Activated CD8-positive, alpha-beta memory T cell treated with anti-CD3 and anti-CD28 coated beads, Interleukin-2, amount 10 ng/mL, durations not matched to agents 7 days and 5 days (primary cell): ENCODE measurements around the gene TCF15. TPM values are rescaled to one million over a fixed set of nuclear protein-coding genes. Genes with fewer than 3 reads are reported as not detected.

Experiments
- ATAC-seq: fragments of 150-1000 bp; cut with Tn5 transposase; one replicate; pipeline ENCODE4 v1.10.0; 2021; ENCODE audit warnings: moderate library complexity
- CTCF ChIA-PET: fragments of 350-600 bp; sonication (Branson Sonifier 250); formaldehyde crosslinking; loops from one replicate; lab custom pipeline; 2021; ENCODE audit warnings: antibody characterized with exemption; lab: Charles Lee
- DNase-seq: peaks from one replicate; pipeline ENCODE4 v3.0.0-alpha.2; 2020
- H3K27ac Mint-ChIP-seq: one replicate; pipeline ENCODE4 v1.8.0; 2021; ENCODE audit warnings: mild to moderate bottlenecking, mixed read lengths
- H3K27me3 Mint-ChIP-seq: one replicate; pipeline ENCODE4 v1.8.0; 2021; ENCODE audit warnings: mixed read lengths
- H3K36me3 Mint-ChIP-seq: one replicate; pipeline ENCODE4 v1.8.0; 2021; ENCODE audit warnings: mild to moderate bottlenecking, mixed read lengths
- H3K4me1 Mint-ChIP-seq: one replicate; pipeline ENCODE4 v1.8.0; 2021; ENCODE audit warnings: mixed read lengths
- H3K4me3 Mint-ChIP-seq: one replicate; pipeline ENCODE4 v1.8.0; 2021; ENCODE audit warnings: mild to moderate bottlenecking, moderate library complexity, mixed read lengths
- H3K9me3 Mint-ChIP-seq: one replicate; pipeline ENCODE4 v1.8.0; 2022; ENCODE audit warnings: low read depth, mixed read lengths
- total RNA-seq, 2 experiments: library from RNA; stranded (reverse); gene quantifications; one replicate each; pipeline ENCODE4 v1.2.3, GENCODE V29; 2021

Gene TCF15
- total RNA-seq, 2 experiments from 2014 or later = not detected

DNA sequence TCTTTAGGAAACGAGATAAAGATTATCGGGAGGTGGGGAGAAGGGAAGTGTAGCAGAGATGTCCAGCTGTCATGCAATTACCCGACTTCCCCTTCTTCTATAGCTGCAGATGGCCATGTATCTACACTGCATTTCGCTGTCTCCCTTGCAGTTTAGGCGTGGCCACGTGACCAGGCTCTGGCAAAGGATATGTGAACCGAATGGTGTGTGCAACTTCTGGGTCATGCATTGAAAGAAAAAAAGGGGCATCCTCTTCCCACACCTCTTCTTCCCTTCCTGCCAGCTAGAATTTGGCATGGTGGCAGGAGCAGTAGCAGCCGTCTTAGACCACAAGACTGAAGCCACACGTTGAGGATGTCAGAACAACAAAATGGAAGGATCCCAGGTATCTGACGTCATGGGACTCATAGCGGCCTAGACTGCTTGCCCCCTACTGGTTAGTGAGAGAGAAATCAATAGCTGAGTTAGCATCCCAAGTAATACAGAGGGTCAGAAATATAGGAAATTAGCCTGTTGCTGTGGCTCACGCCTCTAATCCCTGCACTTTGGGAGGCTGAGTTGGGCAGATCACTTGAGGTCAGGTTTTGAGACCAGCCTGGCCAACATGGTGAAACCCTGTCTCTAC is 32.8 kb downstream of the TCF15 start:
- no peak for ATAC-seq
- H3K4me1 Mint-ChIP-seq = no peaks in the 10 kb centered on the region
- no peak for DNase-seq
- CTCF ChIA-PET = interaction anchor here (0.9 kb wide), 1 partner anchor 68 kb away, joined by 3 read pairs; no protein-coding TSS in a partner anchor
- no peaks in the 10 kb centered on the region for H3K36me3 Mint-ChIP-seq
- H3K9me3 Mint-ChIP-seq = no peaks in the 10 kb centered on the region
- H3K27me3 Mint-ChIP-seq = peaks cover 23% of the 10 kb centered on the region
- H3K27ac Mint-ChIP-seq = no peak overlapping the region
- H3K4me3 Mint-ChIP-seq = no peak overlapping the region

DNA sequence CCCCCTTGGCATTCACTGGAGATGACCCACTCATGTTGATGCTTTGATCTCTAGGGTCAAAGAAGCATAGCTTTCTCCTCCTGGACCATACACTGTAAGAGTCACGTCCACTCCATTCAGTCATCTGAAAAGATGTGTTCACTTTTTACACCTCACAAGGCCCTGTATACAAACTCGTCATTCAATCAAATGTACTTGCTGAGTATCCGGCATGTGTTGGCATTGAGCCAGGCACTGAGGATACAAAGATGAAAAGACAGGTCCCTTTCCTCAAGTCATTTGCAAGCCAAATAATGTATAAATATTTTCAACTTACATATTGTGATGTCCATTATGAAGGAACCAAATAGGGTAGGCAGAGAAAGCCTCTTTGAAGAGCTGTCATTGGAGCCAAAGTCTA is 34.0 kb downstream of the TCF15 start:
- Mint-ChIP-seq H3K4me3 (no peak overlapping the region), H3K36me3 (no peaks in the 10 kb centered on the region), H3K27me3 (peaks cover 29% of the 10 kb centered on the region), H3K4me1 (no peaks in the 10 kb centered on the region), H3K9me3 (no peaks in the 10 kb centered on the region), H3K27ac (no peak overlapping the region)
- CTCF ChIA-PET = interaction anchor here (0.9 kb wide), 1 partner anchor 70 kb away, joined by 3 read pairs; no protein-coding TSS in a partner anchor
- no peak for DNase-seq
- no peak for ATAC-seq

DNA sequence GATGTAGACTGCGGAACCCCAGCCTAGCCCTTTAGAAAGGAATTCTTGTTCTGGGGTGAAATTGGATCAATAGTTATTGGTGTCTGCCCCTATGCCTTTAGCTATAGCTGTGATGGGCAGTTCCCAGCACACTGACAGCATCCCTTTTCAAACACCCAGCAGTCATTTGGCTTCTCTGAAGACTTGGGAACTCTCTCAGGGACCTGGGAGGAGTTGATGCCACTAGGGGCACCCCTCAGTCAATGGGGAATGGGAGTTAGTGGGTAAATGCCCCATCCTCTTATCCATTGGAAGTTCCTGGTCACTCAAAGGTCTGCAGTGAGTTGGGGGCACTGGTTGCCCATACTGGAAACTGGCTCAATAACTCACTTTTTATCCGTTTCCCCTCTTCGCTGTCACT is 34.9 kb downstream of the TCF15 start:
- Mint-ChIP-seq H3K4me1 (no peaks in the 10 kb centered on the region), H3K36me3 (no peaks in the 10 kb centered on the region), H3K27me3 (peaks cover 31% of the 10 kb centered on the region), H3K27ac (no peak overlapping the region), H3K9me3 (no peaks in the 10 kb centered on the region), H3K4me3 (no peak overlapping the region)
- DNase-seq = no peak
- no peak for ATAC-seq
- CTCF ChIA-PET = no interaction called here

DNA sequence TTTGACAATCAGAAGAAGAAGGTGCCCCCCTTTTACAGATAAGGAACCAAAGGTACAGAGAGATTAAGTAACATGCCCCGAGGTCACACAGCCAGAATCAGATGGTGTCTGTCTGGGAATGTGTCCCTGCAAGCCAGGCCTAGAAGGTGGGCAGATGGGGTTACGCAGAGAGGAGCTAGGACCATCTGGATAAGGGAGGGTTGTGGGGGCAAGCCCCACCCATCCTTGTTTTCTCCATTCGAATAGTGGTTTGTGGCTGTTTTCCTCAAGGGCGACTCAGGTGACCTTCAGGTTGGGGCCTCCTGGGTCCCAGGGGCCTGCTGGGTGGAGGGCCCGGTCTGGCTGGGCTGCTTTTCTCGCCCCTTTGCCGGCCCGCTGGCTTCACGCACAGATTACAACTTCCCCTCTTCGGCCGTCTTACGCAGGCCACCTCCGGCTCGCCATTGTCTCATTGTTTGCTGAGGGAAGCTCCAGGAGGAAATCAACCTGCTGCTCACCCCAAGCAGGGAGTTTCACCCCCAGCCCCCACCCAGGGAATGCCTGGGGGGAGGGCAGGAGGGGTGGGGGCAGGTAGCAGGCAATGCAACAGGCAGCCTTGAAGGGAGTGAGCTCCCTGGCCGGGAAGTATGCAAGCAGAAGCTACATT is 35.7 kb downstream of the TCF15 start:
- peaks cover 36% of the 10 kb centered on the region for H3K27me3 Mint-ChIP-seq
- H3K36me3 Mint-ChIP-seq = no peaks in the 10 kb centered on the region

DNA sequence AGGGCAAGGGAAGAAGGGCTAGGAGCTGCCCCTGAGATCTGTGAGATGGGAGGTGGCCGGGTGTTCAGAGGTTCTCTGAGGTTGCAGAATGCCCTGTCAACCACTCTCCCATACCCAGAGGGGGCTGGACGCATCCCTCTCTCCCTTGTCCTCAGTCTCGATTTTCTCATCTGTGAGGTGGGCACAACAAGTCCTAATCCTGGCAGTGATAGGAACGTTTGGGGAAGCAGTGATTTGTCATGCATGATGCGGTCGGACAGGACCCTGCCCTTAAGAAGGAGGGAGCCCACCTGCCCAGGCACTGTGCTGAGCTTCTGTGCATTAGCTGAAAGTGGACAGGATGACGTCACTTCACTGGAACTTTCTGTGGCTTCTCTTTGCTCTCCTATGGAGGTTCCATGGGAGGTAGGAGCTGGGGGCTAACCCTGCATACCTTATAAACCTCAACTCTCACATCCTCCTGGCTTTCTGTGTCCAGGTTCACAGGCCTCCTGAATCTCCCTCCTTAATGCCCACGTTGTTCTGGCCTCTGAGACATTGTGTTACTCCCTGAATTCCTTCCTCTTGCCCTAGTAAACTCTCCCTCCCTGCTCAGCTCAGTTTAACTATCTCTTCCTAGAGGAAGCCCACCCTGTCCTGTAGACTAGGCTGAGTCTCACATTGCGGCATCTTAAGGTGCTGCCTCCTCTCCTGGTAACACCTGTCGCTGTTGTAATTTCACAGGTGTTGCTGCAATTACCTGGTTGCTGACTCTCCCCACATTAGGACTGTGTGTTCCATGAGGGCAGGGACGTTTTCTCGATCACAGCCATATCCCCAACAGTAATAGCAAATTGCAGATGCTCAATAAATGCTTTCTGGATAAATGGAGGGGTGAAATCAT is 36.5 kb downstream of the TCF15 start:
- peaks cover 39% of the 10 kb centered on the region for H3K27me3 Mint-ChIP-seq
- no peak overlapping the region for H3K4me3 Mint-ChIP-seq
- no peak for ATAC-seq
- H3K9me3 Mint-ChIP-seq = no peaks in the 10 kb centered on the region
- peaks cover under 1% of the 10 kb centered on the region for H3K4me1 Mint-ChIP-seq
- H3K36me3 Mint-ChIP-seq = no peaks in the 10 kb centered on the region
- CTCF ChIA-PET = interaction anchor here (1.8 kb wide), 1 partner anchor 11 kb away, joined by 5 read pairs; no protein-coding TSS in a partner anchor
- no peak overlapping the region for H3K27ac Mint-ChIP-seq
- DNase-seq = no peak

More for the DNA sequence above, 35.7 kb downstream of the TCF15 start:
- Mint-ChIP-seq H3K4me1 (no peaks in the 10 kb centered on the region), H3K4me3 (no peak overlapping the region), H3K27ac (no peak overlapping the region), H3K9me3 (no peaks in the 10 kb centered on the region)
- CTCF ChIA-PET = interaction anchor here (0.6 kb wide), 1 partner anchor 73 kb away, joined by 3 read pairs; no protein-coding TSS in a partner anchor
- no peak for ATAC-seq
- DNase-seq = no peak

DNA sequence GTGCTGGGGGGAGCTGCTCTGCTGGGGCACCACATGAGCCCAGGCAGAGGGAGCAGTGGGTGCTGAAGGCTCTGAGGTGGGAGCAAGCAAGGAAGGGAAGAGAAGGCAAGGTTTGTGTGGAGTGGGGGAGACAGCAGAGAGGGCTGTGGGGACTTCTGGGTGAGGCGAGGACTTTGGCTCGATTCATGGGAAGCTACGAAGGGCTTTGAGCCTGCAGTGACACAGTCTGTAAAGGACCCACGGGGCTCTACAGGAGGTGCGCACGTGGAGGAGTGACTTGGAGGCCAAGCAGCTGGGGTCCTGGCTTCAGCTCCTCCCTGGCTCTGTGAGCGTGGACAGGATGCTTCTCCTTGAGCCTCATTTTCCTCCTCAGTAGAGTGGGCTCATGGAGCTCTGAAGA is 37.4 kb downstream of the TCF15 start:
- H3K4me1 Mint-ChIP-seq = peaks cover 4% of the 10 kb centered on the region
- no peak for DNase-seq
- no peaks in the 10 kb centered on the region for H3K9me3 Mint-ChIP-seq
- H3K36me3 Mint-ChIP-seq = no peaks in the 10 kb centered on the region
- no peak overlapping the region for H3K4me3 Mint-ChIP-seq
- H3K27me3 Mint-ChIP-seq = peaks cover 42% of the 10 kb centered on the region
- ATAC-seq = no peak
- CTCF ChIA-PET = interaction anchor here (1.8 kb wide), 1 partner anchor 10 kb away, joined by 5 read pairs; no protein-coding TSS in a partner anchor
- no peak overlapping the region for H3K27ac Mint-ChIP-seq

DNA sequence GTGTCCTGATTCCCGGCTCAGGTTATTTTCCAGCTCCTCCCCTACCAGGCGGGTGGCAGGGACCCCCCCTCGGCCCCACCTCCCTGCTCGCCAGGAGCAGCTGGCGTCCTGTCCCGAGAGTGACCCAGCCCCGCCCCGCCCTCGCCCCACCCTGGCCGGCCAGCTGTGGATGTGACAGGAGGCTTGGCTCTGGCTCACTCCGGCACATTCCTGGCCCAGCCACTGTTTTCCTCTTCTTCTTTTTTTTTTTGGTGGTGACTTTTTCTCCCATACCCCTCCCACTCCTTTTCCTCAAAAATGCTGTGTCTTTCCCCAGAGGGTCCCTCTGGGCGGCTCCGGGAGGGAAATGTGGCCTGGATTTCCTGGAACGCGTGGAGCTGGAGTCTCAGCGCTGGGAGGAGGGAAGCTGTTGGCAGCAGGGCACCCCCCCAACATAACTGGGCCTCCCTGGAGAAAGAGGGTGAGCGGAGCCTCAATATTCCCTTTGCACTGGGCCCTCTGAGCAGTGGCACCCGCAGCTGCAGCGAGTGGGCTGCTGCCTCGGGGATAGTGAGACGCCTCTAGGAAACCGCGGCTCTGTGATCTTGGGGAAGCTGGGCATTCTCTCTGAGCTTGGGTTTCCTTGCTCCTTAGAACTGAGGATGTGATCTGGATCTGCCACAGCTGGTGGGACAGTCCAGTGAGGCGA is 38.2 kb downstream of the TCF15 start:
- CTCF ChIA-PET = interaction anchor here (1.8 kb wide), 1 partner anchor 10 kb away, joined by 5 read pairs; no protein-coding TSS in a partner anchor
- Mint-ChIP-seq H3K27me3 (peaks cover 44% of the 10 kb centered on the region), H3K4me1 (peaks cover 4% of the 10 kb centered on the region), H3K9me3 (no peaks in the 10 kb centered on the region), H3K36me3 (no peaks in the 10 kb centered on the region), H3K27ac (no peak overlapping the region), H3K4me3 (no peak overlapping the region)
- ATAC-seq (no peak), DNase-seq (no peak)

DNA sequence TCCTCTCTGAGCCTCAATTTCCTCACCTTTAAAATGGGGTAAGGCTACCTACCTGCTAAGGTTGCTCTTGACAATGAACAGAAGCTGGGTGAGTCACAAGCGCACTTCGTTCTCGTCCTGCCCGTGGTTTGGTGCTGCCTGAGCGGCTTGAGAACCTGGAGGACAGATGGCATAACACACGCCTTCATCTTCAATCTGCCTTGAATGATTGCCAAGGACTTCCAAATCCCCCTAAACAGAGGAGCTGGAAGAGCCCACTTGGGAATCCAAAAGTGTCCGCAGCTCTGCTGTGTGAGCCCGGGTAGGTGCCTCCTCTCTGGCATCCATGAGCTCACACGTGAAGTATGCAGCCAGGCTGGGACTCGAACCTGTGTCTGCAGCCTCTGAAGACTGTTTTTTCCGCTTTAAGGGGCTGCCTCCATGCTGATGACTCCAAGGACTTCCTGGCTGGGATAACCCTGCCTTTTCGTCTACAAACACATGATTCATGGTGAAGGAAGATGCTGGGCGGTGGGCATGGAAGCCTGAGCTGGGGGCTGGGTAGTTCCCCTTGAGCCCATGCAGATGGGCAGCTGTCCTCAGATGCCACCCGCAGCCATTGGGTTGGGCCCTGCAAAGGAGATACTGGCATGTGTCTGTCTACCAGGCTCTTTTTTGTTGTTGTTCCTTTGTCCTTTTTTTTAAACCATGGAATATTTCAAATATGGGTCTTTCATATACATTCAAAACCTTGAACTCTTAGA is 41.3 kb downstream of the TCF15 start:
- no peak for ATAC-seq
- CTCF ChIA-PET = no interaction called here

DNA sequence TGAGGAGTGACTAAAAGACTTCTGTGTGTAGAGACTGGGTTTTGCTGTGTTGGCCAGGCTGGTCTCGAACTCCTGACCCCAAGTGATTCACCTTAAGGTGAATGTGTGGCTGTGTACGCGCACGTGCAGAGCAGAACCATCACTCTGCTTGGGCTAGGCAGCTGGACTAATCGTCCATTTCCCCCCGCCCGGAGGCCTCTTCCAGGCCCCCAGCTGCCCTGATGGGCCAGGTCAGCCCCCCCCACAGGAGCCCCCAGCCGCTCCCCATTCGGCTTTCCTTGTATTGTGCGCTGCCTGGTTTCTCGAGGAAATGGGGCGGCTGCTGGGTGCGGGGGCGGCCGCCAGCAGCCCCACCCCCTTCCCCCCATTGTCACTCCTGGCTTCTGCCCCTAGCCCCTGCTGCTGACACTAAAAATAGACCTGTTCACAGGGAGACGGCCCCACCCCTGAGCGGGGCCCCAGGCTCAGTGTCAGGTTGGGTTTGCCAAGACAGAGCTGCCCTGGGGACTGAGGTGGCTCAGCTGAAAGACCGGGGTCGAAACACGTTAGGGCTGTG is 41.9 kb downstream of the TCF15 start:
- H3K4me3 Mint-ChIP-seq = no peak overlapping the region
- ATAC-seq (no peak), DNase-seq (no peak)
- no peaks in the 10 kb centered on the region for H3K9me3 Mint-ChIP-seq
- peaks cover 38% of the 10 kb centered on the region for H3K27me3 Mint-ChIP-seq
- no peak overlapping the region for H3K27ac Mint-ChIP-seq
- no peaks in the 10 kb centered on the region for H3K36me3 Mint-ChIP-seq
- peaks cover 4% of the 10 kb centered on the region for H3K4me1 Mint-ChIP-seq
- CTCF ChIA-PET = no interaction called here

More for the DNA sequence above, 41.3 kb downstream of the TCF15 start:
- peaks cover 42% of the 10 kb centered on the region for H3K27me3 Mint-ChIP-seq
- no peak for DNase-seq
- no peaks in the 10 kb centered on the region for H3K9me3 Mint-ChIP-seq
- no peak overlapping the region for H3K4me3 Mint-ChIP-seq
- peaks cover 4% of the 10 kb centered on the region for H3K4me1 Mint-ChIP-seq
- no peaks in the 10 kb centered on the region for H3K36me3 Mint-ChIP-seq
- no peak overlapping the region for H3K27ac Mint-ChIP-seq

DNA sequence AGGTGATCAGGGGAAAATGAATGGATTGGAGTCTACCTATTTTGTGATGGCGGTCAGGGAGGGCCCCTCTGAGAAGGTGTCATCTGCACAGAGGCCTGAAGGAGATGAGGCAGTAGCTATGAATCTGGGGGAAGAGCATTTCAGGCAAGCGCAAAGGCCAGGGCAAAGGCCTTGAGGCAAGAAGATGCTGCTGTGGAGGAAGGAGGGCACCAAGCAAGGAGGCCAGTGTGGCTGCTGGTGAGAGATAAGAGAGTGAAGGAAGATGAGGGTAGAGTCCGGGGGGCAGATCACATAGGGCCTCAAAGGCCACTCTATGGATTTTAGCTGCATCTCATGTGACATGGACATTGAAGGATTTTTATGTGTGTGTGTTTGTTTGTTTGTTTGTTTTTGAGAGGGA is 45.9 kb downstream of the TCF15 start:
- CTCF ChIA-PET = interaction anchor here (3.9 kb wide), 1 partner anchor 82 kb away, joined by 55 read pairs; no protein-coding TSS in a partner anchor
- peaks cover 30% of the 10 kb centered on the region for H3K27me3 Mint-ChIP-seq
- peaks cover 4% of the 10 kb centered on the region for H3K4me1 Mint-ChIP-seq
- no peaks in the 10 kb centered on the region for H3K36me3 Mint-ChIP-seq
- DNase-seq (no peak), ATAC-seq (no peak)
- H3K9me3 Mint-ChIP-seq = no peaks in the 10 kb centered on the region
- H3K27ac Mint-ChIP-seq = no peak overlapping the region
- no peak overlapping the region for H3K4me3 Mint-ChIP-seq

DNA sequence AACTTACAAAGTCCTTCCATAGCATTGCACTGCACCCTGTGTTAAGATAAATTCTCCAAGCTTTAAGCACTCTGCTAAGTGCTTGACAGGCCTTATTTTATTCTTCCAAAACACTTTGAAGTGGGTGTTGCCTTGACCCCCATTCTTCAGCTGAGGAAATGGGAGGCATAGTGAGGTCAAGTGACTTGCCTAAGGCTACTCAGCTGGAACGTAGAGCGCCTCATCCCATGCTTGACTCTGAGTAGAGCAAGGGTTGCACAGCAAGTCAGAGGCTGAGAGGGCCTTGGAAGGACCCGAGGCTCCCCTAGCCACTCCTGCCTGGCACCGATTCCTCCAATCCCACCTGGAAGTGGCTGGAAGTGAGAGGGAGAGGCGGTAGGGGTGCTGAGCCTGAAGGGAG is 46.9 kb downstream of the TCF15 start:
- CTCF ChIA-PET = interaction anchor here (1.4 to 3.9 kb wide), 5 partner anchors 19 to 176 kb away, joined by 3 to 55 read pairs (median 4); partner anchors contain the start of gene CSNK2A1
- H3K4me3 Mint-ChIP-seq = no peak overlapping the region
- DNase-seq (no peak), ATAC-seq (no peak)
- H3K9me3 Mint-ChIP-seq = no peaks in the 10 kb centered on the region
- no peak overlapping the region for H3K27ac Mint-ChIP-seq
- peaks cover 24% of the 10 kb centered on the region for H3K27me3 Mint-ChIP-seq
- H3K36me3 Mint-ChIP-seq = no peaks in the 10 kb centered on the region
- peaks cover 2% of the 10 kb centered on the region for H3K4me1 Mint-ChIP-seq
